Measurements from ENCODE around the gene EEF1A1.
"Not testable (repeated sequence)": the region's sequence is repeated elsewhere in the genome, so short reads cannot be mapped to it uniquely, and the experiment has no call there.

DNA sequence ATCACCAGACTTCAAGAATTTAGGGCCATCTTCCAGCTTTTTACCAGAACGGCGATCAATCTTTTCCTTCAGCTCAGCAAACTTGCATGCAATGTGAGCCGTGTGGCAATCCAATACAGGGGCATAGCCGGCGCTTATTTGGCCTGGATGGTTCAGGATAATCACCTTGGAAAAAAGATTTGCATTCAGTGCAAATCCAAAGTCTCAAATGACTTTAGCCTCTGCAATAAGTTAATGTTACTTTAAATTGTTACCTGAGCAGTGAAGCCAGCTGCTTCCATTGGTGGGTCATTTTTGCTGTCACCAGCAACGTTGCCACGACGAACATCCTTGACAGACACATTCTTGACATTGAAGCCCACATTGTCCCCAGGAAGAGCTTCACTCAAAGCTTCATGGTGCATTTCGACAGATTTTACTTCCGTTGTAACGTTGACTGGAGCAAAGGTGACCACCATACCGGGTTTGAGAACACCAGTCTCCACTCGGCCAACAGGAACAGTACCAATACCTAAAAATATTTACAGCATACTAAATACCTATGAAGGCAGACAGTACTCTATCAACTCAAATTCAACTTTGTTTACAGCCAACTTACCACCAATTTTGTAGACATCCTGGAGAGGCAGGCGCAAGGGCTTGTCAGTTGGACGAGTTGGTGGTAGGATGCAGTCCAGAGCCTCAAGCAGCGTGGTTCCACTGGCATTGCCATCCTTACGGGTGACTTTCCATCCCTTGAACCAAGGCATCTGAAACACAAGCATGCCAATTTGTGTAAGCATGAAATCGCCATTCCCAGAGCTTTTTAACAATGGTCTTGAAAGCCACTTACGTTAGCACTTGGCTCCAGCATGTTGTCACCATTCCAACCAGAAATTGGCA is 2.5 kb downstream of the EEF1A1 start:
- not testable (repeated sequence) for TF ChIP-seq USF2 (IDR thresholded peaks at IDR 0.05; ENCODE audit: borderline replicate concordance, low read depth, low read length); ELF1 (IDR thresholded peaks at IDR 0.05); TCF12 (IDR thresholded peaks at IDR 0.05); RXRA (IDR thresholded peaks at IDR 0.05; ENCODE audit: borderline replicate concordance, low read depth); YY1 (IDR thresholded peaks at IDR 0.05; ENCODE audit: low read depth)
- TF ChIP-seq, protein P1, sequence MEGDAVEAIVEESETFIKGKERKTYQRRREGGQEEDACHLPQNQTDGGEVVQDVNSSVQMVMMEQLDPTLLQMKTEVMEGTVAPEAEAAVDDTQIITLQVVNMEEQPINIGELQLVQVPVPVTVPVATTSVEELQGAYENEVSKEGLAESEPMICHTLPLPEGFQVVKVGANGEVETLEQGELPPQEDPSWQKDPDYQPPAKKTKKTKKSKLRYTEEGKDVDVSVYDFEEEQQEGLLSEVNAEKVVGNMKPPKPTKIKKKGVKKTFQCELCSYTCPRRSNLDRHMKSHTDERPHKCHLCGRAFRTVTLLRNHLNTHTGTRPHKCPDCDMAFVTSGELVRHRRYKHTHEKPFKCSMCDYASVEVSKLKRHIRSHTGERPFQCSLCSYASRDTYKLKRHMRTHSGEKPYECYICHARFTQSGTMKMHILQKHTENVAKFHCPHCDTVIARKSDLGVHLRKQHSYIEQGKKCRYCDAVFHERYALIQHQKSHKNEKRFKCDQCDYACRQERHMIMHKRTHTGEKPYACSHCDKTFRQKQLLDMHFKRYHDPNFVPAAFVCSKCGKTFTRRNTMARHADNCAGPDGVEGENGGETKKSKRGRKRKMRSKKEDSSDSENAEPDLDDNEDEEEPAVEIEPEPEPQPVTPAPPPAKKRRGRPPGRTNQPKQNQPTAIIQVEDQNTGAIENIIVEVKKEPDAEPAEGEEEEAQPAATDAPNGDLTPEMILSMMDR (IDR thresholded peaks at IDR 0.05): not testable (repeated sequence)
- peak; percentile 55; the same call in 1 of the 2 replicates for TF ChIP-seq POLR2AphosphoS5 (IDR thresholded peaks at IDR 0.05; ENCODE audit: low read depth, low read length)
